OCI-LY7 (cell line): Measurements from ENCODE around the gene ENHO. TPM values are rescaled to one million over a fixed set of nuclear protein-coding genes. Genes with fewer than 3 reads are reported as not detected.
"Not testable (repeated sequence)": the region's sequence is repeated elsewhere in the genome, so short reads cannot be mapped to it uniquely, and the experiment has no call there.

Experiments
- BruUV-seq: library from RNA; stranded (reverse); fragments of 400-500 nt; replicated peaks from 2 replicates; lab custom pipeline; 2021; lab: Mats Ljungman, UMichigan
- CTCF ChIA-PET: fragments of 300-600 bp; sonication (Branson Sonifier 250); formaldehyde crosslinking; loops from one replicate; lab custom pipeline; 2022; ENCODE audit warnings: antibody characterized with exemption; ENCODE audit not compliant: unreplicated experiment; lab: Charles Lee
- POLR2A ChIA-PET: fragments of 300-600 bp; sonication (Branson Sonifier 250); formaldehyde crosslinking; loops from one replicate; lab custom pipeline; 2022; ENCODE audit warnings: antibody characterized with exemption; lab: Charles Lee
- DNase-seq: peaks from one replicate; pipeline ENCODE4 v3.0.0-alpha.2; 2015; ENCODE audit warnings: low spot score
- H2AFZ ChIP-seq: fragments of 200-600 bp; sonication (generic), shearing (Covaris generic); 2 replicates; pipeline ENCODE4 v1.6.1; 2014; ENCODE audit warnings: mild to moderate bottlenecking, antibody characterized with exemption, low read length, moderate library complexity
- H3K27ac ChIP-seq: fragments of 200-600 bp; sonication (generic); 2 replicates; pipeline ENCODE4 v1.5.1; 2014; ENCODE audit warnings: mixed run types, low read depth, mild to moderate bottlenecking, moderate library complexity, low read length, inconsistent platforms; ENCODE audit not compliant: poor library complexity, severe bottlenecking
- H3K36me3 ChIP-seq: fragments of 200-600 bp; sonication (generic); 2 replicates; pipeline ENCODE4 v1.6.1; 2014; ENCODE audit warnings: mild to moderate bottlenecking, antibody characterized with exemption, low read length, moderate library complexity, mixed read lengths; ENCODE audit not compliant: insufficient read depth
- H3K4me1 ChIP-seq: fragments of 200-600 bp; sonication (generic); 2 replicates; pipeline ENCODE4 v1.5.1; 2014; ENCODE audit warnings: mild to moderate bottlenecking, low read length; ENCODE audit not compliant: insufficient read depth, poor library complexity, severe bottlenecking
- H3K4me2 ChIP-seq: fragments of 200-600 bp; sonication (generic); 2 replicates; pipeline ENCODE4 v1.6.1; 2014; ENCODE audit warnings: mild to moderate bottlenecking, low read length
- H3K4me3 ChIP-seq: fragments of 200-600 bp; sonication (generic); 2 replicates; pipeline ENCODE4 v1.5.1; 2014; ENCODE audit warnings: mild to moderate bottlenecking, low read depth, low read length; ENCODE audit not compliant: poor library complexity, severe bottlenecking
- H3K79me2 ChIP-seq: fragments of 200-600 bp; sonication (generic); 2 replicates; pipeline ENCODE4 v1.6.1; 2016; ENCODE audit warnings: low read depth, mild to moderate bottlenecking, low read length, moderate library complexity, mixed read lengths; ENCODE audit not compliant: insufficient read depth
- H3K9me2 ChIP-seq: fragments of 200-600 bp; sonication (generic); 2 replicates; pipeline ENCODE4 v1.6.1; 2016; ENCODE audit warnings: mild to moderate bottlenecking, low read length, mixed read lengths; ENCODE audit not compliant: insufficient read depth
- H3K9me3 ChIP-seq: fragments of 200-600 bp; sonication (generic); 2 replicates; pipeline ENCODE4 v1.6.1; 2014; ENCODE audit warnings: mild to moderate bottlenecking, mixed run types, low read length, mixed read lengths
- H4K20me1 ChIP-seq: fragments of 200-600 bp; sonication (generic); 2 replicates; pipeline ENCODE4 v1.6.1; 2014; ENCODE audit warnings: mild to moderate bottlenecking, antibody characterized with exemption, low read length, moderate library complexity, mixed read lengths; ENCODE audit not compliant: insufficient read depth
- EZH2phosphoT487 ChIP-seq: fragments of 200-600 bp; sonication (generic); IDR thresholded peaks from 2 replicates; pipeline ENCODE4 v1.6.1; 2018; ENCODE audit warnings: low read depth, borderline replicate concordance, mild to moderate bottlenecking, mixed run types, antibody characterized with exemption, low read length, moderate library complexity, mixed read lengths
- intact Hi-C: fragments of 100-400 bp; cut with micrococcal nuclease; formaldehyde crosslinking; loops from one replicate; pipeline ENCODE4 v1.10.0; 2022; ENCODE audit not compliant: unreplicated experiment
- total RNA-seq, 2 experiments: library from RNA; depleted of rRNA in 1 of 2; stranded (reverse); fragments of >200 nt in 1 of 2; shearing (Covaris generic) in 1 of 2; gene quantifications; 2 replicates each; pipeline ENCODE4 v1.2.3, GENCODE V29; 2014 to 2022
- TF ChIP-seq, protein P1 (sequence below): fragments of 200-600 bp; sonication (generic); conservative IDR thresholded peaks from 2 replicates; pipeline ENCODE4 v1.5.1; 2014; ENCODE audit warnings: mild to moderate bottlenecking, antibody characterized with exemption, low read length, moderate library complexity, mixed read lengths

ENHO gene
- total RNA-seq, 2 experiments from 2014 or later: 0.91 TPM; not detected in 1

DNA sequence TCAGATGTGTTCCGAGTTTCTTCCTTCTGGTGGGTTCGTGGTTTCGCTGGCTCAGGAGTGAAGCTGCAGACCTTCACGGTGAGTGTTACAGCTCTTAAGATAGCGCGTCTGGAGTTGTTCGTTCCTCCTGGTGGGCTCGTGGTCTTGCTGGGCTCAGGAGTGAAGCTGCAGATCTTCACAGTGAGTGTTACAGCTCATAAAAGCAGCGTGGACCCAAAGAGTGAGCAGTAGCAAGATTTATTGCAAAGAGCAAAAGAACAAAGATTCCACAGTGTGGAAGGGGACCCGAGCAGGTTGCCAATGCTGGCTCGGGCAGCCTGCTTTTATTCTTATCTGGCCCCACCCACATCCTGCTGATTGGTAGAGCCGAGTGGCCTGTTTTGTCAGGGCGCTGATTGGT lies 41.2 kb downstream of the ENHO start:
- DNase-seq, BruUV-seq, intact Hi-C loops, H3K27ac ChIP-seq, H3K4me2 ChIP-seq, H3K9me3 ChIP-seq, H3K4me3 ChIP-seq, H3K79me2 ChIP-seq, H4K20me1 ChIP-seq, H3K4me1 ChIP-seq, H2AFZ ChIP-seq, POLR2A ChIA-PET, CTCF ChIA-PET, H3K9me2 ChIP-seq, H3K36me3 ChIP-seq: not testable (repeated sequence)

DNA sequence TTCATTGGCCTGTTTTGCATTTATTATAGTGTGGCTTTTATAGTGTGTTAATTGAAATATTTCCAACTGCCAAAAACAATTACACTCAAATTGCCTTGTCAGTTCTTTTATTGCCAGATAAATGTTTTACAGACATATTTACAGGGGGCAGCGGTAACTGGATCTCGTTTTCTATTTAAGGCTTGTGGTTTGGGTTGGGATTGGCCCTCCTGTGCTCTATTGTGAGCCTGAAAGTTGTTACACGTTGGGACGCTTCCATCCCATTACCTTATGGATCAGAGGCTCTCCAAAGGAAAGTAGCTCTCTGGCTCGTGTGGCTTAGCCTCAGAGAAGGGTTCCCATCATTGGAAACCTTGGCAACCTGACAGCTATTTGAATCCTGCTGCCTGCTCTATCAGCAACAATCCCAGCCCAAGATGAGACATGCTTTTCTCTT lies 43.3 kb downstream of the ENHO start:
- POLR2A ChIA-PET: interaction anchor here (0.7 kb wide), 1 partner anchor 1031 kb away, joined by 5 read pairs; no protein-coding TSS in a partner anchor
- TF ChIP-seq EZH2phosphoT487: no peak
- TF ChIP-seq, protein P1, sequence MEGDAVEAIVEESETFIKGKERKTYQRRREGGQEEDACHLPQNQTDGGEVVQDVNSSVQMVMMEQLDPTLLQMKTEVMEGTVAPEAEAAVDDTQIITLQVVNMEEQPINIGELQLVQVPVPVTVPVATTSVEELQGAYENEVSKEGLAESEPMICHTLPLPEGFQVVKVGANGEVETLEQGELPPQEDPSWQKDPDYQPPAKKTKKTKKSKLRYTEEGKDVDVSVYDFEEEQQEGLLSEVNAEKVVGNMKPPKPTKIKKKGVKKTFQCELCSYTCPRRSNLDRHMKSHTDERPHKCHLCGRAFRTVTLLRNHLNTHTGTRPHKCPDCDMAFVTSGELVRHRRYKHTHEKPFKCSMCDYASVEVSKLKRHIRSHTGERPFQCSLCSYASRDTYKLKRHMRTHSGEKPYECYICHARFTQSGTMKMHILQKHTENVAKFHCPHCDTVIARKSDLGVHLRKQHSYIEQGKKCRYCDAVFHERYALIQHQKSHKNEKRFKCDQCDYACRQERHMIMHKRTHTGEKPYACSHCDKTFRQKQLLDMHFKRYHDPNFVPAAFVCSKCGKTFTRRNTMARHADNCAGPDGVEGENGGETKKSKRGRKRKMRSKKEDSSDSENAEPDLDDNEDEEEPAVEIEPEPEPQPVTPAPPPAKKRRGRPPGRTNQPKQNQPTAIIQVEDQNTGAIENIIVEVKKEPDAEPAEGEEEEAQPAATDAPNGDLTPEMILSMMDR: no peak
- Histone ChIP-seq H3K36me3 (no peaks in the 10 kb centered on the region), H3K9me2 (no peaks in the 10 kb centered on the region), H2AFZ (no peak overlapping the region), H3K79me2 (no peaks in the 10 kb centered on the region), H3K4me1 (no peaks in the 10 kb centered on the region), H3K4me2 (no peak overlapping the region), H3K4me3 (no peak overlapping the region), H3K9me3 (no peaks in the 10 kb centered on the region), H3K27ac (no peak overlapping the region), H4K20me1 (no peaks in the 10 kb centered on the region)
- DNase-seq: no peak
- CTCF ChIA-PET: no interaction called here
- BruUV-seq: no TSS peak
- intact Hi-C loops: no loop called here

DNA sequence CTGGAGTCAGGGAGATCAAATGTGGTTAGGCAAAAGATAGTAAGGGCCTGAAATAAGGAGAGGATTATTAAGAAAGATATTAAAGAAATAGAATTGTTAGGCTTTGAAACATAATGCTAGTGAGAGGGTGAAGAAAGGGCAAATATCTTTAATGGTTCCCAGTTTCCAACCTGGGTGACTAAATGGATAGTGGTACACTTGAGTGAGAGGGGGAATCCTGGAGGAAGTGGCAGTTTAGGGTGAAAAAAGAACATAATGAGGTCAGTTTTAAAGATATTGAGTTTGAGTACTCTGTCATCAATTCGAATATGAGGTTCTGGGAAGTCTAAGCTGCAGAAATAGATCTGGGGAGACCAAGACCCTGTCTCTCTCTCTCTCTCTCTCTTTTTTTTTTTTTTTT lies 45.2 kb downstream of the ENHO start:
- H2AFZ ChIP-seq: no peak overlapping the region
- no peaks in the 10 kb centered on the region for H3K4me1 ChIP-seq
- H3K9me2 ChIP-seq: no peaks in the 10 kb centered on the region
- H4K20me1 ChIP-seq: no peaks in the 10 kb centered on the region
- H3K79me2 ChIP-seq: no peaks in the 10 kb centered on the region
- intact Hi-C loops: no loop called here
- H3K27ac ChIP-seq: no peak overlapping the region
- ChIA-PET CTCF (no interaction called here), POLR2A (no interaction called here)
- BruUV-seq: no TSS peak
- no peaks in the 10 kb centered on the region for H3K9me3 ChIP-seq
- H3K4me2 ChIP-seq: no peak overlapping the region
- H3K4me3 ChIP-seq: no peak overlapping the region
- no peak for DNase-seq
- no peaks in the 10 kb centered on the region for H3K36me3 ChIP-seq
- TF ChIP-seq, protein P1: no peak
- no peak for TF ChIP-seq EZH2phosphoT487
